K562 (cell line): Measurements from ENCODE around the gene GLMN. TPM values are rescaled to one million over a fixed set of nuclear protein-coding genes. Genes with fewer than 3 reads are reported as not detected.
A peak's percentile ranks its signal among the peaks of the same experiment; 100 is the strongest.

Source experiments
- ASH1L ChIP-seq: fragments of 450-650 bp; IDR thresholded peaks from 2 replicates; pipeline ENCODE4 v1.6.1; 2018; ENCODE audit warnings: borderline replicate concordance, mild to moderate bottlenecking, low read depth; ENCODE audit not compliant: partially characterized antibody
- EP300 ChIP-seq: IDR thresholded peaks from 2 replicates; pipeline ENCODE4 v1.6.1; 2012; ENCODE audit warnings: low read length, improper control_type of control experiment
- FOXJ3 ChIP-seq: sonication (generic); formaldehyde crosslinking; IDR thresholded peaks from 2 replicates; pipeline ENCODE4 v1.4.0; 2020; ENCODE audit warnings: mild to moderate bottlenecking, missing genetic modification reagents
- MTA3 ChIP-seq: fragments of 450-650 bp; formaldehyde crosslinking; IDR thresholded peaks from 2 replicates; pipeline ENCODE4 v1.6.1; 2017; ENCODE audit warnings: mild to moderate bottlenecking, borderline replicate concordance
- NR2F6 ChIP-seq: fragments of 450-650 bp; formaldehyde crosslinking; IDR thresholded peaks from 2 replicates; pipeline ENCODE4 v1.4.0; 2020; ENCODE audit warnings: mild to moderate bottlenecking
- PRMT5 ChIP-seq: sonication (generic); formaldehyde crosslinking; IDR thresholded peaks from 2 replicates; pipeline ENCODE4 v1.5.0; 2020; ENCODE audit warnings: missing genetic modification reagents
- RAD51 ChIP-seq: fragments of 450-650 bp; IDR thresholded peaks from 2 replicates; pipeline ENCODE4 v1.7.1; 2016; ENCODE audit warnings: low read depth, mild to moderate bottlenecking, borderline replicate concordance
- SP1 ChIP-seq: sonication (generic); formaldehyde crosslinking; IDR thresholded peaks from 2 replicates; pipeline ENCODE4 v1.8.1; 2022; ENCODE audit warnings: mild to moderate bottlenecking, missing genetic modification reagents
- ZNF239 ChIP-seq: fragments of 250-450 bp; sonication (Bioruptor Pico); IDR thresholded peaks from 2 replicates; pipeline ENCODE4 v1.4.0; 2020; ENCODE audit warnings: mild to moderate bottlenecking
- ZNF780A ChIP-seq: fragments of 250-450 bp; sonication (Bioruptor Pico); IDR thresholded peaks from 2 replicates; pipeline ENCODE4 v1.5.0; 2021; ENCODE audit warnings: mild to moderate bottlenecking
- polyA plus RNA-seq, 8 experiments: library from polyadenylated mRNA; depleted of rRNA in 4 of 8; stranded (reverse) in 5 of 8; unstranded in 3 of 8; fragments of >200 nt; fragmentation: Nextera tagmentation in 2 of 8; fragmentation: Illumina TruSeq in 1 of 8; extraction: Ambion mirVana in 2 of 8; extraction: Trizol in 1 of 8; gene quantifications; 2 replicates each; pipeline versions ENCODE4 v1.2.1 to v1.2.3, GENCODE V29; 2011 to 2014; ENCODE audit warnings: inconsistent platforms in 1 of 8, missing spikeins in 1 of 8
- total RNA-seq, 7 experiments: library from RNA; depleted of rRNA in 6 of 7; stranded (reverse); fragments of >200 nt in 6 of 7; fragmentation: Illumina TruSeq in 2 of 7; extraction: Trizol in 2 of 7; gene quantifications; 2 replicates each; pipeline versions ENCODE4 v1.2.1 to v1.2.3, GENCODE V29; 2011 to 2021; ENCODE audit warnings: low replicate concordance in 1 of 7
- TF ChIP-seq, protein P1 (sequence below): fragments of 450-650 bp; IDR thresholded peaks from 2 replicates; pipeline ENCODE4 v1.6.1; 2016; ENCODE audit warnings: mild to moderate bottlenecking, moderate library complexity
- TF ChIP-seq, protein P2 (sequence below): fragments of 250-450 bp; sonication (Bioruptor Pico); IDR thresholded peaks from 2 replicates; pipeline ENCODE4 v1.4.0; 2020; ENCODE audit warnings: mild to moderate bottlenecking
- TF ChIP-seq, protein P3 (sequence below): fragments of 450-650 bp; IDR thresholded peaks from 2 replicates; pipeline ENCODE4 v1.6.1; 2017; ENCODE audit warnings: mild to moderate bottlenecking, moderate library complexity

The GLMN gene
- total and polyA plus RNA-seq, 9 of the 15 experiments (the other 6 are each of a cell fraction or from before 2014, with no cell fraction given), result 13.0 to 24.8 (median 19.0) TPM

DNA sequence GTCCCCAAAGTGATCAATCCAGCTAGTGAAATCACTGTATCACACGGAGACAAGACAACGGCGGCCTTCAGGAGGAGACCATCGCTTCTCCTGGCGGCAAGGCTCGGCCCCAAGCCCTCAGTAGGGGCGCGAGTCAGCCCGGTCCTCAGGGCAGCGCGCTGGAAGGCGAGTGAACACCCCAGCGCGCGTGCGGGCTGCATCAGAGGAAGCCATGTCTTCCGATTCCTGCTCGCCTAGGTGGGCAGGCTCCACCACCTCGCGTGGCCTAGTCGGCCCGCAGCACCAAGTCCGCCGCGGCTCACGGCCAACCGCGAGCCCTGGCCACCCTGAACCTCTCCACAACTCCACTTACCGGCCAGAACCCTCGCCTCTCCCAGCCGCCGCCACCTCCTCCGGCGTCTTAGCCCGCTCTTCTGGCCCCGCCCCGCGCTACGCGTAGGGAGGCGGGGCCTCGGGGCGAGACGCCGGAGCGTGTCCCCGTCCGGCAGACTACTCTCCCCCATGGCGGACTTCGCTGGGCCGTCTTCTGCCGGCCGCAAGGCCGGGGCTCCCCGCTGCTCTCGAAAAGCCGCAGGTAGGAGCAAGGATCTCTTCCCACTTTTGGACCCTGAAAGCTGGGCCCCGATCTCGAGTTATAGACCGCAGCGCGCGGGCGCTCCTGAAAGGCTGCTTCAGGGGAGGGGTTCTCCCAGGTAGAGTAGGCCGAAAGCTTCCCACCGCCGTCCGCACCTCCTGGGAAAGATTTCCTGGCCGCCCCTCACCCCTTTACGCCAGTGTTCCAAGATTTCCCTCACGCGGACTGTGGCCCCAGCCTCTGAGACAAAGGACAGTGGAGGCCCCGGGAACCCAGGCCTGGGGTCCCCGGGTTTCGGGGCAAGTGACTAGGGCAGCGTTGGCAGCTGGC lies at the start of gene GLMN, which contains the start of gene RPAP2 (continued):
- TF ChIP-seq, protein P1, sequence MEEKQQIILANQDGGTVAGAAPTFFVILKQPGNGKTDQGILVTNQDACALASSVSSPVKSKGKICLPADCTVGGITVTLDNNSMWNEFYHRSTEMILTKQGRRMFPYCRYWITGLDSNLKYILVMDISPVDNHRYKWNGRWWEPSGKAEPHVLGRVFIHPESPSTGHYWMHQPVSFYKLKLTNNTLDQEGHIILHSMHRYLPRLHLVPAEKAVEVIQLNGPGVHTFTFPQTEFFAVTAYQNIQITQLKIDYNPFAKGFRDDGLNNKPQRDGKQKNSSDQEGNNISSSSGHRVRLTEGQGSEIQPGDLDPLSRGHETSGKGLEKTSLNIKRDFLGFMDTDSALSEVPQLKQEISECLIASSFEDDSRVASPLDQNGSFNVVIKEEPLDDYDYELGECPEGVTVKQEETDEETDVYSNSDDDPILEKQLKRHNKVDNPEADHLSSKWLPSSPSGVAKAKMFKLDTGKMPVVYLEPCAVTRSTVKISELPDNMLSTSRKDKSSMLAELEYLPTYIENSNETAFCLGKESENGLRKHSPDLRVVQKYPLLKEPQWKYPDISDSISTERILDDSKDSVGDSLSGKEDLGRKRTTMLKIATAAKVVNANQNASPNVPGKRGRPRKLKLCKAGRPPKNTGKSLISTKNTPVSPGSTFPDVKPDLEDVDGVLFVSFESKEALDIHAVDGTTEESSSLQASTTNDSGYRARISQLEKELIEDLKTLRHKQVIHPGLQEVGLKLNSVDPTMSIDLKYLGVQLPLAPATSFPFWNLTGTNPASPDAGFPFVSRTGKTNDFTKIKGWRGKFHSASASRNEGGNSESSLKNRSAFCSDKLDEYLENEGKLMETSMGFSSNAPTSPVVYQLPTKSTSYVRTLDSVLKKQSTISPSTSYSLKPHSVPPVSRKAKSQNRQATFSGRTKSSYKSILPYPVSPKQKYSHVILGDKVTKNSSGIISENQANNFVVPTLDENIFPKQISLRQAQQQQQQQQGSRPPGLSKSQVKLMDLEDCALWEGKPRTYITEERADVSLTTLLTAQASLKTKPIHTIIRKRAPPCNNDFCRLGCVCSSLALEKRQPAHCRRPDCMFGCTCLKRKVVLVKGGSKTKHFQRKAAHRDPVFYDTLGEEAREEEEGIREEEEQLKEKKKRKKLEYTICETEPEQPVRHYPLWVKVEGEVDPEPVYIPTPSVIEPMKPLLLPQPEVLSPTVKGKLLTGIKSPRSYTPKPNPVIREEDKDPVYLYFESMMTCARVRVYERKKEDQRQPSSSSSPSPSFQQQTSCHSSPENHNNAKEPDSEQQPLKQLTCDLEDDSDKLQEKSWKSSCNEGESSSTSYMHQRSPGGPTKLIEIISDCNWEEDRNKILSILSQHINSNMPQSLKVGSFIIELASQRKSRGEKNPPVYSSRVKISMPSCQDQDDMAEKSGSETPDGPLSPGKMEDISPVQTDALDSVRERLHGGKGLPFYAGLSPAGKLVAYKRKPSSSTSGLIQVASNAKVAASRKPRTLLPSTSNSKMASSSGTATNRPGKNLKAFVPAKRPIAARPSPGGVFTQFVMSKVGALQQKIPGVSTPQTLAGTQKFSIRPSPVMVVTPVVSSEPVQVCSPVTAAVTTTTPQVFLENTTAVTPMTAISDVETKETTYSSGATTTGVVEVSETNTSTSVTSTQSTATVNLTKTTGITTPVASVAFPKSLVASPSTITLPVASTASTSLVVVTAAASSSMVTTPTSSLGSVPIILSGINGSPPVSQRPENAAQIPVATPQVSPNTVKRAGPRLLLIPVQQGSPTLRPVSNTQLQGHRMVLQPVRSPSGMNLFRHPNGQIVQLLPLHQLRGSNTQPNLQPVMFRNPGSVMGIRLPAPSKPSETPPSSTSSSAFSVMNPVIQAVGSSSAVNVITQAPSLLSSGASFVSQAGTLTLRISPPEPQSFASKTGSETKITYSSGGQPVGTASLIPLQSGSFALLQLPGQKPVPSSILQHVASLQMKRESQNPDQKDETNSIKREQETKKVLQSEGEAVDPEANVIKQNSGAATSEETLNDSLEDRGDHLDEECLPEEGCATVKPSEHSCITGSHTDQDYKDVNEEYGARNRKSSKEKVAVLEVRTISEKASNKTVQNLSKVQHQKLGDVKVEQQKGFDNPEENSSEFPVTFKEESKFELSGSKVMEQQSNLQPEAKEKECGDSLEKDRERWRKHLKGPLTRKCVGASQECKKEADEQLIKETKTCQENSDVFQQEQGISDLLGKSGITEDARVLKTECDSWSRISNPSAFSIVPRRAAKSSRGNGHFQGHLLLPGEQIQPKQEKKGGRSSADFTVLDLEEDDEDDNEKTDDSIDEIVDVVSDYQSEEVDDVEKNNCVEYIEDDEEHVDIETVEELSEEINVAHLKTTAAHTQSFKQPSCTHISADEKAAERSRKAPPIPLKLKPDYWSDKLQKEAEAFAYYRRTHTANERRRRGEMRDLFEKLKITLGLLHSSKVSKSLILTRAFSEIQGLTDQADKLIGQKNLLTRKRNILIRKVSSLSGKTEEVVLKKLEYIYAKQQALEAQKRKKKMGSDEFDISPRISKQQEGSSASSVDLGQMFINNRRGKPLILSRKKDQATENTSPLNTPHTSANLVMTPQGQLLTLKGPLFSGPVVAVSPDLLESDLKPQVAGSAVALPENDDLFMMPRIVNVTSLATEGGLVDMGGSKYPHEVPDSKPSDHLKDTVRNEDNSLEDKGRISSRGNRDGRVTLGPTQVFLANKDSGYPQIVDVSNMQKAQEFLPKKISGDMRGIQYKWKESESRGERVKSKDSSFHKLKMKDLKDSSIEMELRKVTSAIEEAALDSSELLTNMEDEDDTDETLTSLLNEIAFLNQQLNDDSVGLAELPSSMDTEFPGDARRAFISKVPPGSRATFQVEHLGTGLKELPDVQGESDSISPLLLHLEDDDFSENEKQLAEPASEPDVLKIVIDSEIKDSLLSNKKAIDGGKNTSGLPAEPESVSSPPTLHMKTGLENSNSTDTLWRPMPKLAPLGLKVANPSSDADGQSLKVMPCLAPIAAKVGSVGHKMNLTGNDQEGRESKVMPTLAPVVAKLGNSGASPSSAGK, result peak; percentile 15; the same call in 1 of the 2 replicates
- TF ChIP-seq ASH1L (no peak), ZNF780A (CRISPR knock-in tag) (no peak), FOXJ3 (CRISPR knock-in tag) (no peak), ZNF239 (CRISPR knock-in tag) (no peak), EP300 (no peak), RAD51 (no peak), NR2F6 (CRISPR knock-in tag) (no peak), PRMT5 (CRISPR knock-in tag) (no peak), MTA3 (peak; percentile 87; the same call in 1 of the 2 replicates), SP1 (peak; percentile 67; the same call in 1 of the 2 replicates)
- TF ChIP-seq, protein P2, sequence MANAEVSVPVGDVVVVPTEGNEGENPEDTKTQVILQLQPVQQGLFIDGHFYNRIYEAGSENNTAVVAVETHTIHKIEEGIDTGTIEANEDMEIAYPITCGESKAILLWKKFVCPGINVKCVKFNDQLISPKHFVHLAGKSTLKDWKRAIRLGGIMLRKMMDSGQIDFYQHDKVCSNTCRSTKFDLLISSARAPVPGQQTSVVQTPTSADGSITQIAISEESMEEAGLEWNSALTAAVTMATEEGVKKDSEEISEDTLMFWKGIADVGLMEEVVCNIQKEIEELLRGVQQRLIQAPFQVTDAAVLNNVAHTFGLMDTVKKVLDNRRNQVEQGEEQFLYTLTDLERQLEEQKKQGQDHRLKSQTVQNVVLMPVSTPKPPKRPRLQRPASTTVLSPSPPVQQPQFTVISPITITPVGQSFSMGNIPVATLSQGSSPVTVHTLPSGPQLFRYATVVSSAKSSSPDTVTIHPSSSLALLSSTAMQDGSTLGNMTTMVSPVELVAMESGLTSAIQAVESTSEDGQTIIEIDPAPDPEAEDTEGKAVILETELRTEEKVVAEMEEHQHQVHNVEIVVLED (CRISPR knock-in tag), result peak; percentile 86
- TF ChIP-seq, protein P3, sequence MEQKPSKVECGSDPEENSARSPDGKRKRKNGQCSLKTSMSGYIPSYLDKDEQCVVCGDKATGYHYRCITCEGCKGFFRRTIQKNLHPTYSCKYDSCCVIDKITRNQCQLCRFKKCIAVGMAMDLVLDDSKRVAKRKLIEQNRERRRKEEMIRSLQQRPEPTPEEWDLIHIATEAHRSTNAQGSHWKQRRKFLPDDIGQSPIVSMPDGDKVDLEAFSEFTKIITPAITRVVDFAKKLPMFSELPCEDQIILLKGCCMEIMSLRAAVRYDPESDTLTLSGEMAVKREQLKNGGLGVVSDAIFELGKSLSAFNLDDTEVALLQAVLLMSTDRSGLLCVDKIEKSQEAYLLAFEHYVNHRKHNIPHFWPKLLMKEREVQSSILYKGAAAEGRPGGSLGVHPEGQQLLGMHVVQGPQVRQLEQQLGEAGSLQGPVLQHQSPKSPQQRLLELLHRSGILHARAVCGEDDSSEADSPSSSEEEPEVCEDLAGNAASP, result no peak
